Measurements from ENCODE around the gene SLC19A3. TPM values are rescaled to one million over a fixed set of nuclear protein-coding genes. Genes with fewer than 3 reads are reported as not detected.

SLC19A3 gene
- polyA plus RNA-seq, 1 experiment, result not detected

DNA sequence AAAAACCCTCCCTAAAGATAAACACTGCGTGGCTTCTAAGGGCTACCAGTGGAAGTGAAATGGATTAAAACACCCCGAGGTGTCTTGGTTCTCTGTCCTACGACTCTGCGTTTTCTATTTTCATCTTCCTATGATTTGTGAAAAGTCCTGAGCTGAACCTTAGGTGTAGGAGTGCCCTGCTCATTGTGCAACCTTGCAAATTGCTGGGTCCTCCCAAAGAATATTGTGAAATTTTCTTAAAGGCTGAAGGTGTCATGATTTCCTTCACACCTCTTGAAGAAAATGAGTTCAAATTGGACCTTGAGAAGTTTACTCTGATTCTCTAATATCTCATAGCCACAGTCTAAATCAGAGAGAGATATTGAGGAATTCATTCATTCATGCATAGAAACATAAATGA is 1.8 kb upstream of the SLC19A3 start:
- peaks cover 2% of the 10 kb centered on the region for H3K27me3 ChIP-seq (ENCODE audit: control insufficient read depth, insufficient read depth, low read length)
- no peak overlapping the region for H3K4me3 ChIP-seq (ENCODE audit: low read depth, low read length)
- POLR2A ChIA-PET, result no interaction called here
- TF ChIP-seq, protein P1, sequence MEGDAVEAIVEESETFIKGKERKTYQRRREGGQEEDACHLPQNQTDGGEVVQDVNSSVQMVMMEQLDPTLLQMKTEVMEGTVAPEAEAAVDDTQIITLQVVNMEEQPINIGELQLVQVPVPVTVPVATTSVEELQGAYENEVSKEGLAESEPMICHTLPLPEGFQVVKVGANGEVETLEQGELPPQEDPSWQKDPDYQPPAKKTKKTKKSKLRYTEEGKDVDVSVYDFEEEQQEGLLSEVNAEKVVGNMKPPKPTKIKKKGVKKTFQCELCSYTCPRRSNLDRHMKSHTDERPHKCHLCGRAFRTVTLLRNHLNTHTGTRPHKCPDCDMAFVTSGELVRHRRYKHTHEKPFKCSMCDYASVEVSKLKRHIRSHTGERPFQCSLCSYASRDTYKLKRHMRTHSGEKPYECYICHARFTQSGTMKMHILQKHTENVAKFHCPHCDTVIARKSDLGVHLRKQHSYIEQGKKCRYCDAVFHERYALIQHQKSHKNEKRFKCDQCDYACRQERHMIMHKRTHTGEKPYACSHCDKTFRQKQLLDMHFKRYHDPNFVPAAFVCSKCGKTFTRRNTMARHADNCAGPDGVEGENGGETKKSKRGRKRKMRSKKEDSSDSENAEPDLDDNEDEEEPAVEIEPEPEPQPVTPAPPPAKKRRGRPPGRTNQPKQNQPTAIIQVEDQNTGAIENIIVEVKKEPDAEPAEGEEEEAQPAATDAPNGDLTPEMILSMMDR (IDR thresholded peaks at IDR 0.05; ENCODE audit: low read depth, low read length), result no peak
- no peak for DNase-seq (ENCODE audit: low read depth, low spot score)
- CTCF ChIA-PET, result interaction anchor here (0.6 kb wide), 1 partner anchor 330 kb away, joined by 5 read pairs; no protein-coding TSS in a partner anchor
- no peaks in the 10 kb centered on the region; the same call in 1 of the 2 replicates for H3K9me3 ChIP-seq (ENCODE audit: control insufficient read depth, insufficient read depth, low read length)
- no peak overlapping the region for H3K27ac ChIP-seq (ENCODE audit: low read depth, low read length)

DNA sequence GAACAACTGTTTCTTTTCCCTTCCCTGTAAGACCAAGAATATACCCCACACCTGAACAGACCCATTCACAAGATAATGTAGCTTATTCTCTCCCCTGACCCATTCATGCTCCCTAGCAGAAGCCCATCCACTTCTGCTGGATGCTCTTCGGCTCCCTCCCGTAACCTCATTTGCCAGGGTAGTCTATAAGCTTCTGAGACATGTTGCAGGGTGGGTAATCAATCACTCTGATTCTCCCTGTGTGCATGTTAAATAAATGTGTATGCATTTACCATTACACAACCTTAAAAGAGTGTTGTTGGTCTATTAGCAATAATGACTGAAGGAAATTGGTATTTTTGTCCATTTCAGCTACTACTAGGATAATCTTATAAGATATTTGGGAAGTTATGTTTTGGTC is 1.3 kb downstream of the SLC19A3 start:
- POLR2A ChIA-PET, result no interaction called here
- TF ChIP-seq, protein P1 (IDR thresholded peaks at IDR 0.05; ENCODE audit: low read depth, low read length), result no peak
- CTCF ChIA-PET, result interaction anchor here (0.6 kb wide), 3 partner anchors 25 to 1858 kb away, joined by 4 to 7 read pairs (median 4); no protein-coding TSS in a partner anchor

DNA sequence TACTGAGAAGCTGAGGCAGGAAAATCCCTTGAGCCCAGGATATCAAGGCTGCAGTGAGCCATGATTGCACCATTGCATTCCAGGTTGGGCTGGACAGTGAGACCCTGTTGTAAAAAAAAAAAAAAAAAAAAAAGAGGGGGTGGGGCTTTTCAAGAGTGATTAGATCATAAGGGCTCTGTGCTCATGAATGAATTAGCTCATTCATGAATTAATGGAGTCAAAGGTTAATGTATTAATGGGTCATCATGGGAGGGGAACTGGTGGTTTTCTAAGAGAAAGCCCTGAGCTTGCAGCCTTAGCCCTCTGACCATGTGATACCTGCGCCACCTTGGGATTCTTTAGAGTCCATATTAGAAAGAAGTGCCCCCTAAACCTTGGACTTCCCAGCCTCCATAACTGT is 4.5 kb downstream of the SLC19A3 start:
- Histone ChIP-seq H3K27me3 (ENCODE audit: control insufficient read depth, insufficient read depth, low read length) (peaks cover 3% of the 10 kb centered on the region), H3K9me3 (ENCODE audit: control insufficient read depth, insufficient read depth, low read length) (no peaks in the 10 kb centered on the region; the same call in 1 of the 2 replicates), H3K27ac (ENCODE audit: low read depth, low read length) (no peak overlapping the region), H3K4me3 (ENCODE audit: low read depth, low read length) (no peak overlapping the region)
- ChIA-PET POLR2A (no interaction called here), CTCF (interaction anchor here (1.2 kb wide), 1 partner anchor 53 kb away, joined by 3 read pairs; no protein-coding TSS in a partner anchor)
- no peak for DNase-seq (ENCODE audit: low read depth, low spot score)
- TF ChIP-seq, protein P1 (IDR thresholded peaks at IDR 0.05; ENCODE audit: low read depth, low read length), result no peak

More for the DNA sequence above, 1.3 kb downstream of the SLC19A3 start:
- H3K27me3 ChIP-seq (ENCODE audit: control insufficient read depth, insufficient read depth, low read length), result peaks cover 3% of the 10 kb centered on the region
- no peak overlapping the region for H3K27ac ChIP-seq (ENCODE audit: low read depth, low read length)
- no peak for DNase-seq (ENCODE audit: low read depth, low spot score)
- no peaks in the 10 kb centered on the region; the same call in 1 of the 2 replicates for H3K9me3 ChIP-seq (ENCODE audit: control insufficient read depth, insufficient read depth, low read length)
- H3K4me3 ChIP-seq (ENCODE audit: low read depth, low read length), result no peak overlapping the region

DNA sequence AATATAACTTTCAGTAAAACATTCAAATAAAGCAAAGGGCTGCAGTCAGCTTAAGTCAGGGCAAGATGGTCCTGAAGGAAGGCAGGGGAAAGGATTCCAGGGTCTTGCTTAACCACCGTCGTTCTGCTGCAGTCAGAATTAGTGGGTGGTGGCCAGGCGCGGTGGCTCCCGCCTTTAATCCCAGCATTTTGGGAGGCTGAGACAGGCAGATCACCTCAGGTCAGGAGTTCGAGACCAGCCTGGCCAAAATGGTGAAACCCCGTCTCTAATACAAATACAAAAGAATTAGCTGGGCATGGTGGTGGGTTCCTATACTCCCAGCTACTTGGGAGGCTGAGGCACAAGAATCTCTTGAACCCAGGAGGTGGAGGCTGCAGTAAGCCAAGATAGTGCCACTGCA is 6.8 kb downstream of the SLC19A3 start:
- Histone ChIP-seq H3K27me3 (ENCODE audit: control insufficient read depth, insufficient read depth, low read length) (peaks cover 3% of the 10 kb centered on the region), H3K4me3 (ENCODE audit: low read depth, low read length) (no peak overlapping the region), H3K27ac (ENCODE audit: low read depth, low read length) (no peak overlapping the region), H3K9me3 (ENCODE audit: control insufficient read depth, insufficient read depth, low read length) (no peaks in the 10 kb centered on the region)
- no peak for DNase-seq (ENCODE audit: low read depth, low spot score)
- CTCF ChIA-PET, result no interaction called here
- TF ChIP-seq, protein P1 (IDR thresholded peaks at IDR 0.05; ENCODE audit: low read depth, low read length), result no peak
- POLR2A ChIA-PET, result no interaction called here

DNA sequence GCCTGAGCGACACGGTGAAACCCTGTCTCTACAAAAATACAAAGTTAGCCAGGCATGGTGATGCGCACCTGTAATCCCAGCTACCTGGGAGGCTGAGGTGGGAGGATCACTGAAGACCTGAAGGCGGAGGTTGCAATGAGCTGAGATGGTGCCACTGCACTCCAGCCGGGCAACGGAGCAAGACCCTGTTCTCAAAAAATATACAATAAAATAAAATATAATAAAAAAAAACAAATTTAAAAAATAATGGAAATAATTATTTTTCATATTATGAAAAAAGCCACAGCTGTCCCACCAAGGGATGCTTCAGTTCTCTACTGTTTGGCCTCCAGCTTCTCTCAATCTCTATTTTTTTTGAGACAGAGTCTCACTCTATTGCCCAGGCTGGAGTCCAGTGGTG is 10.4 kb downstream of the SLC19A3 start:
- ChIA-PET CTCF (interaction anchor here (0.6 kb wide), 2 partner anchors 60 to 961 kb away, joined by 3 to 5 read pairs; no protein-coding TSS in a partner anchor), POLR2A (no interaction called here)
- TF ChIP-seq, protein P1 (IDR thresholded peaks at IDR 0.05; ENCODE audit: low read depth, low read length), result no peak
- Histone ChIP-seq H3K9me3 (ENCODE audit: control insufficient read depth, insufficient read depth, low read length) (no peaks in the 10 kb centered on the region), H3K27me3 (ENCODE audit: control insufficient read depth, insufficient read depth, low read length) (no peaks in the 10 kb centered on the region), H3K4me3 (ENCODE audit: low read depth, low read length) (no peak overlapping the region), H3K27ac (ENCODE audit: low read depth, low read length) (no peak overlapping the region)
- no peak for DNase-seq (ENCODE audit: low read depth, low spot score)
